Transverse colon (tissue), 4 donors: ENCODE measurements around the gene RALGPS1.

Source experiments
- CTCF ChIP-seq, 5 experiments: fragments of 200-600 bp in 3 of 5; fragments of 450-650 bp in 2 of 5; sonication (generic) in 3 of 5; IDR thresholded peaks; 1 replicate in 2 of 5; 2 replicates in 3 of 5; pipeline ENCODE4 v1.5.1; 2016 to 2017; ENCODE audit warnings: antibody characterized with exemption in 5 of 5, inconsistent platforms in 3 of 5, mild to moderate bottlenecking in 2 of 5, moderate library complexity in 1 of 5
- POLR2A ChIP-seq: fragments of 450-650 bp; IDR thresholded peaks from one replicate; pipeline ENCODE4 v1.6.1; 2016; ENCODE audit warnings: antibody characterized with exemption, mild to moderate bottlenecking, moderate library complexity
- POLR2AphosphoS5 ChIP-seq, 3 donors: sonication (generic); formaldehyde crosslinking; IDR thresholded peaks; one replicate each; pipeline ENCODE4 v1.6.1; 2016; ENCODE audit warnings: antibody characterized with exemption in 3 of 3

- TF ChIP-seq CTCF (IDR thresholded peaks at IDR 0.05) (no peak), POLR2AphosphoS5 (IDR thresholded peaks at IDR 0.05) (peak in 2 of 3 donors; percentile 36 to 62), POLR2A (no peak)
Observed at GRCh38 chr9:127035423-127035822, 120.8 kb downstream of the RALGPS1 start.
